Keratinocyte (primary cell): ENCODE data around the gene NR2F1. TPM values are rescaled to one million over a fixed set of nuclear protein-coding genes. Genes with fewer than 3 reads are reported as not detected.

Experiments
- DNase-seq: peaks from one replicate; pipeline ENCODE4 v3.0.0-alpha.2; 2011; ENCODE audit warnings: low read depth, missing footprints, low spot score
- FAIRE-seq: peaks from 2 replicates; lab custom pipeline; 2011; peaks lifted over from hg19 to GRCh38; lab: Jason Lieb, UNC
- H2AFZ ChIP-seq: 2 replicates; pipeline ENCODE4 v1.6.0; 2012; ENCODE audit warnings: low read length, control low read depth, inconsistent platforms; ENCODE audit not compliant: control insufficient read depth
- H3K27ac ChIP-seq: 2 replicates; pipeline ENCODE4 v1.5.1; 2011; ENCODE audit warnings: low read length; ENCODE audit not compliant: control insufficient read depth, insufficient read depth
- H3K27me3 ChIP-seq: 3 replicates; pipeline ENCODE4 v1.6.0; 2011; ENCODE audit warnings: low read length; ENCODE audit not compliant: control insufficient read depth, insufficient read depth; ENCODE audit errors: extremely low read depth
- H3K36me3 ChIP-seq, 2 experiments: 2 replicates in 1 of 2; 3 replicates in 1 of 2; pipeline ENCODE4 v1.5.1; 2011; ENCODE audit warnings: low read length in 2 of 2, mild to moderate bottlenecking in 1 of 2; ENCODE audit not compliant: control insufficient read depth in 2 of 2, insufficient read depth in 2 of 2; ENCODE audit errors: extremely low read depth in 1 of 2
- H3K4me1 ChIP-seq: 3 replicates; pipeline ENCODE4 v1.5.1; 2011; ENCODE audit warnings: low read length; ENCODE audit not compliant: control insufficient read depth, insufficient read depth; ENCODE audit errors: extremely low read depth
- H3K4me2 ChIP-seq: 3 replicates; pipeline ENCODE4 v1.6.0; 2011; ENCODE audit warnings: low read depth, low read length; ENCODE audit not compliant: control insufficient read depth, insufficient read depth; ENCODE audit errors: extremely low read depth
- H3K4me3 ChIP-seq, 3 experiments: fragments of 200-600 bp in 1 of 3; sonication (generic) in 1 of 3; 2 replicates in 2 of 3; 3 replicates in 1 of 3; pipeline ENCODE4 v1.5.1; 2011 to 2016; ENCODE audit warnings: low read length in 3 of 3, mild to moderate bottlenecking in 3 of 3, control low read depth in 2 of 3, inconsistent platforms in 1 of 3, low read depth in 1 of 3, mixed read lengths in 1 of 3, mixed run types in 1 of 3, moderate library complexity in 1 of 3; ENCODE audit not compliant: control insufficient read depth in 2 of 3, insufficient read depth in 2 of 3; ENCODE audit errors: extremely low read depth in 1 of 3
- H3K79me2 ChIP-seq: 2 replicates; pipeline ENCODE4 v1.6.0; 2012; ENCODE audit warnings: low read length; ENCODE audit not compliant: control insufficient read depth, insufficient read depth
- H3K9ac ChIP-seq: 3 replicates; pipeline ENCODE4 v1.6.0; 2011; ENCODE audit warnings: low read length; ENCODE audit not compliant: control insufficient read depth, insufficient read depth; ENCODE audit errors: extremely low read depth
- H3K9me1 ChIP-seq: 3 replicates; pipeline ENCODE4 v1.6.0; 2011; ENCODE audit warnings: low read length; ENCODE audit not compliant: control insufficient read depth, insufficient read depth; ENCODE audit errors: extremely low read depth
- H3K9me3 ChIP-seq: 2 replicates; pipeline ENCODE4 v1.5.1; 2012; ENCODE audit warnings: low read depth, low read length; ENCODE audit not compliant: control insufficient read depth
- H4K20me1 ChIP-seq: 3 replicates; pipeline ENCODE4 v1.6.0; 2011; ENCODE audit warnings: low read length; ENCODE audit not compliant: control insufficient read depth, insufficient read depth; ENCODE audit errors: extremely low read depth
- EZH2 ChIP-seq: IDR thresholded peaks from one replicate; pipeline ENCODE4 v1.6.1; 2012; ENCODE audit warnings: inconsistent platforms, mild to moderate bottlenecking, low read length, moderate library complexity
- dilution Hi-C: fragments of 300-500 bp; cut with MboI; formaldehyde crosslinking; loops from one replicate; pipeline ENCODE4 v1.7.0; 2020; ENCODE audit warnings: low sequenced_read_pairs; ENCODE audit not compliant: extremely low pct_ligation_motif_present
- polyA plus RNA-seq, 5 experiments: library from polyadenylated mRNA; depleted of rRNA in 3 of 5; stranded (reverse) in 3 of 5; stranded (forward) in 1 of 5; unstranded in 1 of 5; fragments of >200 nt; gene quantifications; 1 replicate in 1 of 5; 2 replicates in 3 of 5; 3 replicates in 1 of 5; pipeline versions ENCODE4 v1.2.1 to v1.2.3, GENCODE V29; 2011 to 2012; ENCODE audit warnings: missing spikeins in 2 of 5, low read depth in 1 of 5, low replicate concordance in 1 of 5
- TF ChIP-seq, protein P1 (sequence below), 3 experiments: IDR thresholded peaks in 1 of 3; conservative IDR thresholded peaks in 1 of 3; optimal IDR thresholded peaks in 1 of 3; 2 replicates in 2 of 3; 3 replicates in 1 of 3; pipeline versions ENCODE3 to v1.5.1; 2011; ENCODE audit warnings: low read length in 3 of 3, mild to moderate bottlenecking in 3 of 3, moderate library complexity in 2 of 3, control low read depth in 1 of 3, inconsistent platforms in 1 of 3; ENCODE audit not compliant: insufficient read depth in 2 of 3; ENCODE audit errors: extremely low read depth in 1 of 3

Gene NR2F1
- polyA plus RNA-seq, 1 donor (not counting 4 experiments of a cell fraction or from before 2014, with no cell fraction given) = not detected

DNA sequence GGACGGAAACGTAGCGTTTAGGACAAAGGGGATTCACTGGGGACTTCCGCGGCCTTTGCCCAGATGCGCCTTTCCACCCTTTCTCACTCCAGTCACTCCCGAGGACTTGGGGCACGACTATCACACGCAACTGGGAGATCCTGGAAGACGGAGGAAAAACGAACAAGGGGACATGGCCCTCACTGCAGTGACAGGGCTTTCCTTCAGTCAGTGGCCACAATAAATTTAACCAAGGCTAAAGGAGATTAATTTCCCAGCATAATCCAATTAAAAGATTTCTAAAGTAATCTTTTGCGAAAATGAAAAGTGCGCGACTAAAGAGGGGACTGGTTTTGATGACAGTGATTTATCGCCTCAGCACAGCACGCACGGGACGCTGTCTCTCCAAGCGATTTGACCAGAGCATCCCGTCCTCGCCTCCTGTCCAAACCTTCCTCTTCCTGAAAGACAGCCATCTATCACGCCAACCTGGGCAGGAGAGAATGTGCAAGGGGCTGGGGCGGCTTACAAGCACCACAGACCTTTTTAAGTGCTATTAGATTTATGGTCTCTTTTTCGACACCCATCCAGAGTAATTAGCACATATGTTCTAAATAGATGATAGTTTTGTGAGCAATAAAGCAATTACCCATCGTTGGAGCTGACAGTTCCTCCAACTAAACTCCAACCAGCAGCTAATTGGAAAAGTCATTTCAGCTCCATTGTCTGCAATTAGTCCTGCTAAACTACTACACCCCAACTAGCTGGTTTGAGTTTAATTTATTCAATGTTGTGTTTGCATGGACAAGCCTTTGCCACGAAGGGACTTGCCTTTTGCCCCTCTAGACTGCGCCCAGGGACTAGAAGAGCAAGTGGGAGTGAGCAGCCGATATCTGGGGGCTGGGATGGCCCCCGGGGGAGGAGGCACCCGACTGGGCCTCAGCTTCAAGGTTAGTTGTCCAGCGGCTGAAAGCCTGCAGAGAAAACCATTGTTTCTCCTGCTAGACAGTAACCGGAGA, 9.4 kb upstream of the NR2F1 start:
- dilution Hi-C loops = no loop called here
- Histone ChIP-seq H3K27ac (no peak overlapping the region), H4K20me1 (no peaks in the 10 kb centered on the region), H3K79me2 (no peaks in the 10 kb centered on the region), H3K4me2 (no peak overlapping the region), H3K9me3 (no peaks in the 10 kb centered on the region), H3K9me1 (no peaks in the 10 kb centered on the region), H3K27me3 (peaks cover 84% of the 10 kb centered on the region), H3K4me1 (peaks cover 2% of the 10 kb centered on the region), H3K4me3 (no peak overlapping the region), H3K9ac (no peak overlapping the region), H3K36me3 (no peaks in the 10 kb centered on the region), H2AFZ (no peak overlapping the region)
- DNase-seq (no peak), FAIRE-seq (no peak)
- TF ChIP-seq, protein P1, sequence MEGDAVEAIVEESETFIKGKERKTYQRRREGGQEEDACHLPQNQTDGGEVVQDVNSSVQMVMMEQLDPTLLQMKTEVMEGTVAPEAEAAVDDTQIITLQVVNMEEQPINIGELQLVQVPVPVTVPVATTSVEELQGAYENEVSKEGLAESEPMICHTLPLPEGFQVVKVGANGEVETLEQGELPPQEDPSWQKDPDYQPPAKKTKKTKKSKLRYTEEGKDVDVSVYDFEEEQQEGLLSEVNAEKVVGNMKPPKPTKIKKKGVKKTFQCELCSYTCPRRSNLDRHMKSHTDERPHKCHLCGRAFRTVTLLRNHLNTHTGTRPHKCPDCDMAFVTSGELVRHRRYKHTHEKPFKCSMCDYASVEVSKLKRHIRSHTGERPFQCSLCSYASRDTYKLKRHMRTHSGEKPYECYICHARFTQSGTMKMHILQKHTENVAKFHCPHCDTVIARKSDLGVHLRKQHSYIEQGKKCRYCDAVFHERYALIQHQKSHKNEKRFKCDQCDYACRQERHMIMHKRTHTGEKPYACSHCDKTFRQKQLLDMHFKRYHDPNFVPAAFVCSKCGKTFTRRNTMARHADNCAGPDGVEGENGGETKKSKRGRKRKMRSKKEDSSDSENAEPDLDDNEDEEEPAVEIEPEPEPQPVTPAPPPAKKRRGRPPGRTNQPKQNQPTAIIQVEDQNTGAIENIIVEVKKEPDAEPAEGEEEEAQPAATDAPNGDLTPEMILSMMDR (optimal IDR thresholded peaks at IDR 0.05 in 1 of 3, IDR thresholded peaks at IDR 0.05 in 1 of 3, conservative IDR thresholded peaks at IDR 0.05 in 1 of 3; ENCODE audit: extremely low read depth in 1 of 3, insufficient read depth in 2 of 3, low read length in 3 of 3) = no peak
- TF ChIP-seq EZH2 = peak; percentile 39

DNA sequence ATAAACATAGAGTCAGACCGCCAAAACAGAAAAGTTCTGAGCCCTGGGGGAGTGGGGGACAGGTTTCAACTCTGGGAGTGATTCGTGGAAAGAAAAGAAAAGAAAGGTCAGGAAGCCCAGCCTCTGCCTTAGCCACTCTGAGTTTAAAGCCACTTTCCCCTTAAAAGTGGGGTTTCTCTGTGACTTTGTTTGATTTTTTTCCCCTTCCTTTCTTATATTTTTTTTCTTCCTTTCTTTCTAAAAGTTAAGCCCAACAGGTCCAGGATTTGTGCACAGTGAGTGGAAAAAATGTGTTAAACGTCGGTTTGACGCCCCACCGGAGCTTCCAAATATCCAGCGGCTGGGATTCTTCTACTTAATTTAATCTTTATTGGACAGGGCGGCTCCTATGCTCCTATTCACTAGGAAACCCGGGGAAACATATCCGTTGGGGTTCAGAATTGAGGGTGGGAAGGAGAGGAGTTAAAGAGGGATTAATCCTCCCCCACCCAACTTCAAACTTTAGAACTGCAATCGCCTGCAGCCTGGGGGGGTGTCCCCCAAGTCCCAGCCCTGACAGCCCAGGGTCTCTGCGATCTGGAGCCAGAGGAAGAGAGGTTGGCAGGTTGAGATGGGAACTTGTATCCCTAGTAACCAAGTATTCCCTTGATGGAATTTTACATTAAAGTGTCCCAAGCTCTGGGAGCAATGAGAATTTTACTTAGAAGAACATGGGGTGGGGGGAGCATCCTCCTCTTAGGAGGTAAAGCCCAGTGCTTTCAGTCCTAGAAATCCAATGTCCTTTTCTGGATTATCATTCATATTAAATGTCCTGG, 8.3 kb upstream of the NR2F1 start:
- dilution Hi-C loops = no loop called here
- FAIRE-seq (no peak), DNase-seq (no peak)
- Histone ChIP-seq H3K27ac (no peak overlapping the region), H3K36me3 (no peaks in the 10 kb centered on the region), H4K20me1 (no peaks in the 10 kb centered on the region), H3K4me1 (peaks cover 2% of the 10 kb centered on the region), H3K4me3 (no peak overlapping the region), H3K9me3 (no peaks in the 10 kb centered on the region), H3K9ac (no peak overlapping the region), H2AFZ (no peak overlapping the region), H3K9me1 (no peaks in the 10 kb centered on the region), H3K79me2 (no peaks in the 10 kb centered on the region), H3K27me3 (peaks cover 82% of the 10 kb centered on the region), H3K4me2 (no peak overlapping the region)
- TF ChIP-seq, protein P1 (optimal IDR thresholded peaks at IDR 0.05 in 1 of 3, IDR thresholded peaks at IDR 0.05 in 1 of 3, conservative IDR thresholded peaks at IDR 0.05 in 1 of 3; ENCODE audit: extremely low read depth in 1 of 3, insufficient read depth in 2 of 3, low read length in 3 of 3) = no peak
- TF ChIP-seq EZH2 = peak; percentile 5
